Measurements from ENCODE around the gene CACNA1S.

GRCh38 chr1:201025571-201026002, 86.6 kb downstream of the CACNA1S start:
- TF ChIP-seq CTCF (IDR thresholded peaks at IDR 0.05) (no peak), POLR2A (IDR thresholded peaks at IDR 0.05) (no peak), POLR2AphosphoS5 (IDR thresholded peaks at IDR 0.05) (no peak)

Measured in sigmoid colon (tissue), 4 donors.